ENCODE results near the gene HPD.
A peak's percentile ranks its signal among the peaks of the same experiment; 100 is the strongest.

DNA sequence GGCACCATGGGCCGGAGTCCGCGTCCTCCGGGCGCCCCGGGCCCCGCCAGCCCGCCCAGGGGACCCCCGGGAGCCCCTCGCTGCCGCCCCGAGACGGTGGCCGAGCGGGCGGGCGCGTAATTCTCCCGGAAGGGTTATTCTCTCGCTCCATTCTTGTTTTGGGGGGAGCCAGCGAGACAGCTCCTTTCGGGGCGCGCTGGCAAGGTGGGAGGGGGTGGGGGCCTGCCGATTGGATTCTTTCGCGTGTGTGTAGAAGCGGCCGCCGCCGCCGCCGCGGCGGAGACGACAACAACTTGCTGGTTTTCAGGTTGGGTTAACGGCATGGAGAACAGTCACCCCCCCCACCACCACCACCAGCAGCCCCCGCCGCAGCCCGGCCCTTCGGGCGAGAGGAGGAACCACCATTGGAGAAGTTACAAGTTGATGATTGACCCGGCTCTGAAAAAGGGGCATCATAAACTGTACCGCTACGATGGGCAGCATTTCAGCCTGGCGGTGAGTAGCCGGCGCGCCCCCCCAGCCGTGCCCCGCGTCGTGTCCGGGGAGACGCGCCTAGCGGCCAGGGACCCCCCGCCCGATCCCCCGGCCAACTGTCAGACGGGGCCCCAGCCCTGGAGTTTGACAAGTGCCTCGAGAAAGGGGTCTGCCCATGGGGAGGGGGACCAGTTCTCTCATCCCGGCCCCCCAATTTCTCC, 54.1 kb downstream of the HPD start:
- TF ChIP-seq, protein P1, sequence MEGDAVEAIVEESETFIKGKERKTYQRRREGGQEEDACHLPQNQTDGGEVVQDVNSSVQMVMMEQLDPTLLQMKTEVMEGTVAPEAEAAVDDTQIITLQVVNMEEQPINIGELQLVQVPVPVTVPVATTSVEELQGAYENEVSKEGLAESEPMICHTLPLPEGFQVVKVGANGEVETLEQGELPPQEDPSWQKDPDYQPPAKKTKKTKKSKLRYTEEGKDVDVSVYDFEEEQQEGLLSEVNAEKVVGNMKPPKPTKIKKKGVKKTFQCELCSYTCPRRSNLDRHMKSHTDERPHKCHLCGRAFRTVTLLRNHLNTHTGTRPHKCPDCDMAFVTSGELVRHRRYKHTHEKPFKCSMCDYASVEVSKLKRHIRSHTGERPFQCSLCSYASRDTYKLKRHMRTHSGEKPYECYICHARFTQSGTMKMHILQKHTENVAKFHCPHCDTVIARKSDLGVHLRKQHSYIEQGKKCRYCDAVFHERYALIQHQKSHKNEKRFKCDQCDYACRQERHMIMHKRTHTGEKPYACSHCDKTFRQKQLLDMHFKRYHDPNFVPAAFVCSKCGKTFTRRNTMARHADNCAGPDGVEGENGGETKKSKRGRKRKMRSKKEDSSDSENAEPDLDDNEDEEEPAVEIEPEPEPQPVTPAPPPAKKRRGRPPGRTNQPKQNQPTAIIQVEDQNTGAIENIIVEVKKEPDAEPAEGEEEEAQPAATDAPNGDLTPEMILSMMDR (IDR thresholded peaks at IDR 0.05), result peak in 1 of 7 experiments; percentile 7
- peak in 2 of 3 donors; percentile 10 to 35 for TF ChIP-seq POLR2A (IDR thresholded peaks at IDR 0.05)

All from body of pancreas (tissue), 4 donors.